EL (cell line): ENCODE measurements around the gene ABCA9.
"Not testable (repeated sequence)": the region's sequence is repeated elsewhere in the genome, so short reads cannot be mapped to it uniquely, and the experiment has no call there.

Experiments used
- DNase-seq: peaks from one replicate; pipeline ENCODE4 v3.0.0-alpha.2; 2016

ABCA9 gene

DNA sequence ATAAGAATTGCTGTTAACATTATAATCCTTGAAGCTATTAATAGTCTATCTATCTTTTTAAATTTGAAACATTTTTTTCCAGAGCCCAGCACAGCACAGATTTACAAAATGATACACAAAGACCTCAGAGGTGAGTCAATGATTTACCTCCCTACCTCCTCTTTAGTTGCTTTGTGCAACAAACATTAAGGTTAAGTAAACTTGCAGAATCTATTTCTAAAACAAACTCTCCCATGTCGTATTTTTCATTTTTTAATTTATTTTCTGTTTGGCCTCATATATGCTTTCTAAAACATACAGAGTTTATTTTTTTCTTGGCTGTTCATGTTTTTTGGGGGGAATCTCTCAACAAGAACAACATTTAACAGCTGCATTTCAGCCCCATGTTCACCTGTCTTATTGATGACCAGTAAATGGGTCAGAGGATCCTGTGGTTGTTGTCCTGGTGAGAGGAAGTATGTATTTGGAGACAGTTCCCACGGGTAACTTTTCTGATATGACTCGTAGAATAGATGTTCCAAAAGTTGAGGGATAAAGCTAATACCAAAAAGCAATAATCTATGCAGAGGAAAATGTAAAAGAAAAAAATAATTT lies 42.6 kb downstream of the ABCA9 start:
- no peak for DNase-seq

DNA sequence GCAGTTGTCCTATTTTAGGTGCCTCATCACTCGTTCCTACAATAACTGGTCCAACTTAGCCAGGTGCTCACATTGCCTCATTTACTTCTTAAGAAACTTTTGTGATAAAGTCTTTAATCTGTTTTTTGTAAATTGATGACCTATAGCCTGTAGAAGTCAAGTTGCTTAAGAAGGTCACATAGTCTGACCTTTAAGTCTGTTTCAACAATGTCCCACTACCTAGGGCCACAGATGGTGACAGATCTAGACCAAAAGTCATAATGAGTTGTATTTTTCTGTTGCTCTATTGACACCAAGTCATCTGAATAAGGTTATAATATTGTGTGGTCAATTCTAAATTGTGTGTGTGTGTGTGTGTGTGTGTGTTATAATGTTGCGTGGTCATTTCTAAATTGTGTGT lies 45.1 kb downstream of the ABCA9 start:
- no peak for DNase-seq

DNA sequence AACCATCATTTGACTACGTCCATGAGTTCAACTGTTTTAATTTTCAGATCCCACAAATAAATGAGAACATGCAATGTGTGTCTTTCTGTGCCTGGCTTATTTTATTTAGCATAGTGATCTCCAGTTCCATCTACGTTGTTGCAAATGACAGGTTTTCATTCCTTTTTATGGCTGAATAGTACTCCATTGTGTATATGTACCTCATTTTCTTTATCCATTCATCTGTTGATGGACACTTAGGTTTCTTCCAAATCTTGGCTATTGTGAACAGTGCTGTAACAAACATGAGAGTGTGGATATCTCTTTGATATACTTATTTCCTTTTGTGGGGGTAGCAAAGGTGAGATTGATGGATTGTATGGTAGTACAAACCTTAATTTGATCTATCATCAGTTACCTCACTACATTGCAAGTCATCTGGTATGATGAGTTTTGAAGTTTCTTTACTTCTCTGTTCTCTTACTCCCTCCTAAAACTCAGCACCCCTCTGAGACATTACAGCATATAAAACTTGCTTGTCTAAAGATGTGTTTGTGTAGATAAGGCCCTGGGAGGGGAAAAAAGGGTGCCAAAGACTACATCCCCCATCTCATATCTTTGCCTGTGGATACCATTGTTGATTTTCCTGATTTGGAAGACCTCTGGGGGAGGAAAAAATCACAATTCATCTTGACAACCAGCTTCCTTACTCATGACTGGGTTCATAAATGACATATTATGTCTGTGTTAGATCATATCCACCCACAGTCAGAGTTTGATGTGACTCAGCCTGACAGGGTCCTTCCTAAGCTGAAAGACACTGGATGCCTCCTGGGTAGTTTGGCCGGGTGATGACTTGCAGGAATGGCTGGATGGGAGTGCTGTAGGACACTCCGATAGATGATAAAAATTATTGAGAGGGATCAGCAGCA lies 47.6 kb downstream of the ABCA9 start:
- peak; percentile 28 for DNase-seq

DNA sequence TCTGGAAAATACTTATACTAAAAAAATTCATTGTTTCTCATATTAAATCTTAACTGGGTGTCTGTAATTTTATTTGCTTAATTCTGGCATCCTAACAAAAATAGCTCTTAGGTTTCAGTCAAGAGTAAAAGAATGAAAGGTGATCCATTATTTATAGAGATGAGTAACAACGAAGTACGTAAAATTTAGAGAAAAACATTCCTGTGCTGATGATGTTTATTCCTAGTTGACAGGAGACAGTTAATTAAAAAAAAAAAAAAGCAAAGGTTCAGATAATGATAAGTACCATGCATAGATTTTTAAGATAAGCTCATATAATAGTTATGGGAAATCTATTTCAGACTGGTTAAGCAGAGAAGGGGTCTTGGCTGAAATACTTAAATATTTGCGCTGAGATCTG lies 50.8 kb downstream of the ABCA9 start:
- DNase-seq, result no peak

DNA sequence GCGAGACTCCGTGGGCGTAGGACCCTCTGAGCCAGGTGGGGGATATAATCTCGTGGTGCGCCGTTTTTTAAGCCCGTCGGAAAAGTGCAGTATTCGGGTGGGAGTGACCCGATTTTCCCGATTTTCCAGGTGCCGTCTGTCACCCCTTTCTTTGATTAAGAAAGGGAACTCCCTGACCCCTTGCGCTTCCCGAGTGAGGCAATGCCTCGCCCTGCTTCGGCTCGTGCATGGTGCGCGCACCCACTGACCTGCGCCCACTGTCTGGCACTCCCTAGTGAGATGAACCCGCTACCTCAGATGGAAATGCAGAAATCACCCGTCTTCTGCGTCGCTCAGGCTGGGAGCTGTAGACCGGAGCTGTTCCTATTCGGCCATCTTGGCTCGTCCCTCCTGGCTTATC lies 56.0 kb downstream of the ABCA9 start:
- DNase-seq, result not testable (repeated sequence)

DNA sequence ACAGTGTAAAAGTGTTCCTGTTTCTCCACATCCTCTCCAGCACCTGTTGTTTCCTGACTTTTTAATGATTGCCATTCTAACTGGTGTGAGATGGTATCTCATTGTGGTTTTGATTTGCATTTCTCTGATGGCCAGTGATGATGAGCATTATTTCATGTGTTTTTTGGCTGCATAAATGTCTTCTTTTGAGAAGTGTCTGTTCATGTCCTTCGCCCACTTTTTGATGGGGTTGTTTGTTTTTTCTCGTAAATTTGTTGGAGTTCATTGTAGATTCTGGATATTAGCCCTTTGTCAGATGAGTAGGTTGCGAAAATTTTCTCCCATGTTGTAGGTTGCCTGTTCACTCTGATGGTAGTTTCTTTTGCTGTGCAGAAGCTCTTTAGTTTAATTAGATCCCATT lies 61.0 kb downstream of the ABCA9 start:
- not testable (repeated sequence) for DNase-seq

DNA sequence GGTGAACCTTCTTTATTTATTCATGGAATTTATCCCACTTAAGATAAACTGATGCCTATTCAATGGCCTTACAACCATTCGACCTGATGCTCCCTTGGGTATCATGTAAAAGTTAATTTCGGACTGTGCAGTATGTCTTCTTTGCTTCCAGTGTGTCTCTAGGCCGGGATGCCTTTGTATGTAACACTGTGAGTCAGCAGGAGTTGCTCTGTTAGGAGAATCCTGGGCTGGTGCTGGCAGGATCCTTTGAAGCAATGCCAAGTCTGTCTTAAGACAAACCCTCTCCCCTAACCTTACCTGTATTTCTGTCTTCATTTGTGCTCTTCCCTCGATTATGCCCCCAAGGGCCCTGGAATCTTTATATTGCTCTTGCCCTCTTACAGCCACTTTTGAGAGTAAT lies 67.6 kb downstream of the ABCA9 start:
- DNase-seq, result peak; percentile 9

DNA sequence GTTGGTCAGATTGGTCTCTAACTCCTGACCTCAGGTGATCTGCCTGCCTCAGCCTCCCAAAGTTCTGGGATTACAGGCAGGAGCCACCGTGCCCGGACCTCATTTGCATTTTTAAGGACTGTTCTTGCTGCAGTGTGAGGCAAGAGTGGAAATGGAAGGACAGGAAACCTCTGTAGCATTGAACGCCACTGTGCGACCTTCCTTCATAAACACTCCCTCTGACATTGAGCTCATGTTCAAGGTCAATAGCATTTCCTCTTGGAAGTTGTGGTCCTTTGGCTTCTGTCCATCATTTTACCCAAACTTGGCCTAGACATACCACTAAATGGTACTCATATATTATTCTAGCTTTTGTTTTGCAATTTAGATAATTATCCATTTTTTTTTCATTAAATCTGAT lies 72.8 kb downstream of the ABCA9 start:
- DNase-seq, result no peak

DNA sequence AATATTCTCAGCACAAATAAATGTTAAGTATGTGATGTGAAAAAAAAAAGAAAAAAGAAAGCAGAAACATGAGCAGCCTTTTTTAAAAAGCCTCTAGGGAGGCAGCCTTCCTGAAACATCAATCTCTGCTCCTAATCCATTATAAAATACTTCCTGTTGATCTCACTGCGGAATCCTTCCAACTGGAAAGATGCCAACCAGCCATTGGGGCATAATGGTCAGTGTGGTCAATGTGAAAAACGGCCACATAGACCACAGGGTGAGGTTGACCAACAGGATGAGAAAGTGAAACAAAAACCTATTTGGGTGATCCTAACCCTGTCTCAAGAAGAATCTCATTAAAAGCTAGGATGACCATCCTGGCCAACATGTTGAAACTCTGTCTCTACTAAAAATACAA lies 79.4 kb downstream of the ABCA9 start:
- DNase-seq, result peak; percentile 83

DNA sequence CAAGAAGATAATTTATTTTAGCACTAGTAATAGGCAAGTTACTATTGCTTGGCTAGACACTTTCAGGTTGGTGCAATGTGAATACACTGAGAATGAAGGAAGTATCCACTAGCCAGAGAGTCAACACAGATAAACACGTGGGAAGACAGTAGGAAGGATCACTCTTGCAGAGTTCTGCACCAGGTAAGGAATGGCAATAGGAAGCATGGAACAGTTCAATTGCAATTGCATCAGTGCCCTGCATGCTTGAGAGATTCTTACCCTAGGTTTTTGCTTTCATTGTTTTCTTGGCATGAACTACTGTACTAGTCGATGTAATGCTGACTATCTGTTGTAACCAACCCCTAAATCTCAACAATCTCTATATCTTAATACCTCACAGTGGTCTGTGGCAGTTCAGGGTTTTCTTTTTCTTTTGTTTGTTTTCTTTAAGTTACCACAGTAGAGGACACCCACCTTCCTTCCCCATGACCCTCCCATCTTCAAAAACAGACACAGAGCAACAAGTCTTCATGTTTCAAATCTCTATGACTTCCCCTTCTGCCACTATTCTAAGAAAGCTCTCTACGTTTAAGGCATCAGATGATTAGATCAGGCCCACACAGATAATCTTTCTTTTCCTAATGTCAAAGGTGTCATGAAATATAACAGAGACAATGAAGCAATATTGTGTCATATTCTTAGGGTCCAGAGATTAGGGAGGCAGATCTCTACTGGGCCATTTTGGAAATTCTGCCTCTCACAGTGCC lies 87.5 kb downstream of the ABCA9 start:
- DNase-seq, result no peak

DNA sequence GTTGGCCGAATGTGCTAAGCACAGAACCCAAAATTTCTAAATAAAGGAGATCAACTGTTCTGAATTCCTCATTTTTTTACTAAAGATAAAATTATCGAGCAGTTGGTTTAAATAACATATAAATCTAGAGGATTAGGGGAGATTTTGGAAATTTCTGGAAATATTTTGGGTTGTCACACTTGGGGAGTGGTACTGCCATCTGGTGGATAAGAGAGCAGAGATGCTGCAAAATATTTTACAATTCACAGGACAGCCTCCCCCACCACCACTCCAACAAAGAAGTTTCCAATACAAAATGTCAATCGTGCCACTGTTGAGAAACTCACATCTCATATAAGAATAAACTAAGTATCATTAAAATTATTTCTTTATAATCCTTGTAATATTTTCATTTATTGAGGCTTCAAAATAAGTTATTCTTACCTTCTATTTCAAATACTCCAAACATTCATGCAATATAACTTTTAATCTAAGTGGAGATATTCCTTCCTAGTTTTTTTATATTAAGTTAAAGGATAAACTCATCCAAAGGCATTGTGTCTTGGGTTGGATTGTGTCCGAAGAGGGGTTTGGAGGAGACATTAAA lies 88.5 kb downstream of the ABCA9 start:
- DNase-seq, result peak; percentile 15

DNA sequence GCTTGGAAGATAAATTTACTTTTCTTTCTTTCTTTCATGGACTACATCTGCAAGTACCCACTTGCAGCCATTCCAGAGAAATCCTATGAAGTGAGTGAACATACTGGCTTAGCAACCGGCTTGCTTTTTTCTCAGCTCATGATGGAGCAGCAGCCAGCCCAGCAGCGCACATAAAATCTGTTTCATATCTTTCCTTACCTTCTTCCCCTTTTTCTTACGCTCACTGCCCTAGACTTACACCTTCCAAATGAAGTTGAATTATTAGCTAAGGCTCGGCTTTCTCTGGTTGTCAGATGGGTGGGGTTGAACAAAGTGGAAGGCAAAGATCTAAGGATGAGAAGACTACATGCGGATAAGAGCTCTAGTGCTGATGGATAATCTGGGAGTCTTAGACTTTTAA lies 91.6 kb downstream of the ABCA9 start:
- DNase-seq, result no peak

DNA sequence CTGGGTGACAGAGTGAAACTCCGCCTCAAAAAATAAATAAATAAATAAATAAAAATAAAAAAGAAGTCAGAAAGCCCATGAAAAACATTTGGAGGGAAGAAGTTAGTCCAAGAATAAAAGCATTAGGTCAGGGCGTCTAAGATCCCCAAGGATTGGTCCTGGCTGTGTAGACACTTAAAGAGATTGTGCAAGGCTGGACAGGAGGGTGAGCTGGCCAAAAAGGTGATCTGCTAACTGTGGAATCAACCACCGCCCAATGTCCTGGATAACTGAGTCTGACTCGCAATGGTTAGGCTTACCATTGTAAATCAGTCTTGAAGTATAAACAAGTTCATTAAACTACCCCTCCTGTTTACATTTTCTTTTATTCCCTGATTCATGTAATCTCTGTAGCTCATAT lies 96.8 kb downstream of the ABCA9 start:
- DNase-seq, result no peak

DNA sequence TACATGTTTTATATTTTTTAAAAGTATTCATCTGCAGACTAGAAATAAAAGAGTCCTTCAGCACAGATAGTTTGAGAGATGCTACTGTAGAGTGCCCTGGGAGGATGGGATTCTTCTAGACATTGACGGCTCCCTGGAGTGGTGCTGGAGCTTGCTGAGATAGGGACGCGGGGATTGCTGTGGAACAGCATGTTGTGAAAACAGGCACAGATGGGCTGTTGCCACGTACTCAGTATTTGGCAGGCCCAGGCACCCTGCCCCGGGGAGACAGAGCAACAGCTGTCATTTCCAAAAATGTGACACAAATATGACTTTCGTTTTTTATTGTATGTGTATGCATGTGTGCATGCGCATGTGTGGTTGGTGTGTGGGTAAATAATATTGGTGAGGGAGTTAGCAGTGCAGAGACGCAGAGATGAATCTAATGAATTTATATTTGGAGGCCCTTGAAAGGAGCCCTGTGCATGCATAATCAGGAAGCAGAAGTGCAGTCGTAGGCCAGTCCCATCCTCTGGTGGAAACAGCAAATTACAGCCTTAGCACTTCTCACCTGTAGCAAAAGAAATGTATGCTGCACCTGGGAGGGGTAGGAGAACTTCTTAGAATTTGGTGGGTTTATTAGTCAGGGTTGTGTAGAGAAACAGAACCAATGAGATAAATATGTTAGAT lies 99.4 kb downstream of the ABCA9 start:
- no peak for DNase-seq

DNA sequence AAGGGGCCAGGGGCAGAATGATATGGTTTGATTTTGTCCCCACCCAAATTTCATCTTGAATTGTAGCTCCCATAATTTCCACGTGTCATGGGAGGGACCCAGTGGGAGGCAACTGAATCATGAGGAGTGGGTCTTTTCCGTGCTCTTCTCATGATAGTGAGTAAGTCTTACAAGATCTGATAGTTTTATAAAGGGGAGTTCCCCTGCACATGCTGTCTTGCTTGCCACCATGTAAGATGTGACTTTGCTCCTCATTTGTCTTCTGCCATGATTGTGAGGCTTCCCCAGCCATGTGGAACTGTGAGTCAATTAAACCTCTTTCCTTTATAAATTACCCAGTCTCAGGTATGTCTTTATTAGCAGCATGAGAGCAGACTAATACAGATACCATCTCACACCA lies 101.6 kb downstream of the ABCA9 start:
- DNase-seq, result not testable (repeated sequence)

DNA sequence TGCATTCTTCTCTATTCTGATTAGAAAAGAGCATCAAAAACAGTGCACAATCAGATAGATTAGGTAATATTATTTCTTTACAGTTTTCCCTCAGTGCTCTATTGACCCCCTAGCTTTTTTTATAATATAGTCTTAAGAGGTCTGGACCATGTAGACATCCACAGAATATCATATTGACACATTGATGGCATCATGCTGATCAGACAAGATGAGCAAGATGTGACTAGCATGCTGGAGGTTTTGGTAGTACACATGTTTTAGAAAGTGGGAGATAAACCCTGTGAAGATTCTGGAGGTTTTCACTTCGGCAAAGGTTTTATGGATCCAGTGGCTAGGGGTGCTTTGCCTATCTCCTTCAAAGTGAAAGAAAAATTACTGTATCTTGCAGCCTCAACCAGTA lies 102.8 kb downstream of the ABCA9 start:
- DNase-seq, result no peak

DNA sequence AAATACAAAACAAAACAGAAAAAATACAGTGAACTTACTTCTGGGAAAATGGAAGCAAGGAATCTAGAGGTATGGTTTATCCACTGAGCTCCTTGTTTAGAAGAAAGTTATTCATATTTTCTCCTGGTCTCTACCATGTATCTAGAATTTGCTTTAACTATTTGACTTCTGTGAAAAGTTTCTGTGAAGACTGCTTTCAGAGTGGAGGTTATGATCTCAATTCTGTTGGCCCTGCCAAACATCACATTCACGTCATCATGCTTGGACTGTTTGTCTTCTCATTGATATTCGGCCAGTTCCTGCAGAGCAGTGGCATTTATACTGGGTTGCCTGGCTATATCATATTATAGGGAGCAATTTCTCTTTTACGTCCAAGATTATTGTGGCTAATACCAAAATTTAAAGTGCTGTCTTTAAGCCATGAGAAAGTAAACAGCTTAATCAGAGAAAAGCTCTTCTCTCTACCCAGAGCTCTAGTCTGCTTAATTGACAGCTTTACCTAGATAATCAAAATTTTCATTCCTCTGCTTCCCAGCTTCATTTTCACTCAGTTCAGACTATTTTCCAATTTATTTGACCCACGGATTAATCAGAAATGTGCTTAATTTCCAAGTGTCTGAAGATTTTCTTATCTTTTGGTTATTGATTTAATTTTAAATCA lies 105.4 kb downstream of the ABCA9 start, which contains the start of gene ABCA8:
Gene ABCA8, minus strand, starts transcription at position 212 of the 661 bp plus-strand sequence. CDS start 13,358 bp downstream, outside the sequence.
- no peak for DNase-seq

DNA sequence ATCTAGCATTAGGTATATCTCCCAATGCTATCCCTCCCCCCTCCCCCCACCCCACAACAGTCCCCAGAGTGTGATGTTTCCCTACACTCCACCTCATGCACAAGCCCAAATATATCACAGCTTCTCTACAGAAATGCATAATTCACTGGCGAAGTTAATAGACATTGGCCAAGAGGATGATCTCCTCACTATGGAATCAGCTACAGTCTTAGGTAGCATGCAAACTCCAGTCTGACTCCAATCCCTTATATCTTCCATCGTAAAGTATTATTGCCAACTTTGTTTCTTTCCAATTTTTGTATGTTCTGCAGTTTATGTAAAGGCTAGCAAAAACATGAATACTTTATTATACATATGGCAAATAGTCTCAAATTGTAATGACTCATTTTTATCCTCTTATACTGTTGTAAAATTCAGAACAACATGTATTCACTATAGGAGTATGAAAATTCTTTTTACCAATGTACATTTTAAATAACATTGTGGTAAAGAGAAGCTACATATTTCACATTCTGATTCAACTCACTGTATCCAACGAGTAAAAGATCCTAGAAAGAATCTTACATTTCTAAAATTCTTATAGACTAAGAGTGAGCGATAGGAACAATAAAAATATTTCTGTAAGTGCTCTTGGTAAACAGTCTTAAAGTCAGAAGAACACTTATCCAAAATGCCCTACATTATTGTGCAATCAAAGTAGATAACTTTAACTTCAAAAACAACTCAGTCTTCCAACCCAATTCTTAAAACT lies 106.4 kb downstream of the ABCA9 start:
- DNase-seq, result peak; percentile 2

DNA sequence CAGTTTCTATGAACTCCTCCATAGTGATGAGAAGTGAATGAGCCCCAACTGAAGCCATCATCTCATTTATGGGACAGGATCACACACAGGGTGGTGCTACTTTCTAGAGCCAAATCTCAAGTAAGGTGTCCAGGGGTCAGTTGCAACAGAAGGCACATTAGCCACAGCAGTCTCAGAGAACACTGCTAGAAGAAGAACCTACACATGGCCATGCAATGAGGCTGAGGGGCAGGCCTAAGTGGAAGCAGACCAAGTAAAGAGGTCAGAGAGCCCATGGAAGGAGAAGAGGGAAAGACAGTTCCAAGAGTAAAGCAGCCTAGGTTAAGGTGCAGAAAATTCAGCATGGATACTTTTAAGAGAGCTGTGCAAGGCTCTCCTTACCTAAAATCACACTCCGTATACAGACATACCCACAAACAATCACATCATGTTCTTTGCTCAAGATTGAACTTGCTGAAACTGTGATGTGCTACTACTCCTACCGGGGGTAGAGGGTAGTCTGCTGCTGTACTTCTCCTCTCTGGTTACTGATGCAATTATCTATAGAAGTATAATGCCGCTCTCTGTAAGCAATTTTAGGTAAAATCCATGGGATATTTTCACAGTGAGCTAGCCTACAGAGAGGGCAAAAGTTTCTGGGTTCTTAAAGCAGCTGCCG lies 107.3 kb downstream of the ABCA9 start:
- DNase-seq, result no peak

DNA sequence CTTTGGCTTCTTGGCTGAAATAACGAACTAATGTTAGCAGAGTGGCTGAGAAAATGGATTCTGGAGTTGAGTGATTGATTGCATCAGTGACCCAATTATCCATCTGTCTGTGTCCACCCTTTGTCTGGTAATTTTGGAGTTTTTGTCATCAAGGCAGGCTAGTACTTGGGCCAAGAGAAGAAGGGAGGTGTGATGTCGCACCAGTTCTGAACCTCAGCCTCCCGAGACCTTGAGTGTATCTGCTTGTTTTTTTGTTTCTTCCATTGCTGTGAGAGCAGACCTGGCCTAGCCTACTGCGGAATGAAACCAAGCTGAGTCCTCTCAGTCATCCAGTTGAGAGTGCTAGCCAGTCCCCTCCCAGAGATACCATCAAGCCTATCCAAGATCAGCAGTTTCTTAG lies 110.0 kb downstream of the ABCA9 start:
- DNase-seq, result no peak

DNA sequence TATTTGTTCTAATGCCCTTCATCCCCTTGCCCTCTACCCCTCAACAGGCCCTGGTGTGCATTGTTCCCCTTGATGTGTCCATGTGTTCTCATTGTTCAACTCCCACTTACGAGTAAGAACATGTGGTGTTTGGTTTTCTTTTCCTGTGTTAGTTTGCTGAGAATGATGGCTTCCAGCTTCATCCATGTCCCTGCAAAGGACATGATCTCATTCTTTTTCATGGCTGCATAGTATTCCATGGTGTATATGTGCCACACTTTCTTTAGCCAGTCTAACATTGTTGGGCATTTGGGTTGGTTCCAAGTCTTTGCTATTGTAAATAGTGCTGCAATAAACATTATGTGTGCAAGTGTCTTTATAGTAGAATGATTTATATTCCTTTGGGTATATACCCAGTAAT lies 112.9 kb downstream of the ABCA9 start:
- not testable (repeated sequence) for DNase-seq
